Vagina (tissue), 2 donors: ENCODE data around the gene TLK2.

Experiments used
- POLR2A ChIP-seq, 2 donors: fragments of 450-650 bp; IDR thresholded peaks; one replicate each; pipeline ENCODE4 v1.6.1; 2017; ENCODE audit warnings: antibody characterized with exemption in 2 of 2, mild to moderate bottlenecking in 2 of 2, moderate library complexity in 2 of 2
- TF ChIP-seq, protein P1 (sequence below), 3 experiments: fragments of 450-650 bp in 2 of 3; fragments of 200-600 bp in 1 of 3; sonication (generic) in 1 of 3; IDR thresholded peaks; one replicate each; pipeline ENCODE4 v1.5.1; 2017 to 2019; ENCODE audit warnings: antibody characterized with exemption in 3 of 3, mild to moderate bottlenecking in 2 of 3, moderate library complexity in 2 of 3

DNA sequence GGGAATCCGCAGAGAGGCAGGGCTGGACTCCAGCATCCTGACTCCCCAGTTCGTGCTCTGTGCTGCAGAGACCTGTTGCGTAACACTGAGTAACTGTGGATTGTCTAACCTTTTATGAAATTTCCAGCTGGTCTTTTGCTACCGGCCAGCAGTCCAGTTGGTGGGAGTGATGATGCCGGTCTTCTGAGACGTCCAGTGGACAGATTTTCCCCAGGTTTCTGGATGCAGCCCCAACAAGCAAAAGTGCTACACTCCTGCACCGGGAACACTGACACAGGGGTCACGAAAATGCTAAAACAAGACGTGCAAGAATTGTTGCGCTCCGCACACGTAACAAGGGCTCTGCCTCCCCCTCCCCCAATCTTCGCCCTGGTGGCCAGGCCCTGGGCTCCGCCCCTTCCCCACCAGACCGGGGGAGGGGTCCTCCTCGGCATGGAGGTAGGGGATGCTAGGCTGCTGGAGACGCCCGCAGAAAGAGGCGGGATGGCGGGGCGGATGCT lies 148.1 kb downstream of the TLK2 start:
- TF ChIP-seq, protein P1, sequence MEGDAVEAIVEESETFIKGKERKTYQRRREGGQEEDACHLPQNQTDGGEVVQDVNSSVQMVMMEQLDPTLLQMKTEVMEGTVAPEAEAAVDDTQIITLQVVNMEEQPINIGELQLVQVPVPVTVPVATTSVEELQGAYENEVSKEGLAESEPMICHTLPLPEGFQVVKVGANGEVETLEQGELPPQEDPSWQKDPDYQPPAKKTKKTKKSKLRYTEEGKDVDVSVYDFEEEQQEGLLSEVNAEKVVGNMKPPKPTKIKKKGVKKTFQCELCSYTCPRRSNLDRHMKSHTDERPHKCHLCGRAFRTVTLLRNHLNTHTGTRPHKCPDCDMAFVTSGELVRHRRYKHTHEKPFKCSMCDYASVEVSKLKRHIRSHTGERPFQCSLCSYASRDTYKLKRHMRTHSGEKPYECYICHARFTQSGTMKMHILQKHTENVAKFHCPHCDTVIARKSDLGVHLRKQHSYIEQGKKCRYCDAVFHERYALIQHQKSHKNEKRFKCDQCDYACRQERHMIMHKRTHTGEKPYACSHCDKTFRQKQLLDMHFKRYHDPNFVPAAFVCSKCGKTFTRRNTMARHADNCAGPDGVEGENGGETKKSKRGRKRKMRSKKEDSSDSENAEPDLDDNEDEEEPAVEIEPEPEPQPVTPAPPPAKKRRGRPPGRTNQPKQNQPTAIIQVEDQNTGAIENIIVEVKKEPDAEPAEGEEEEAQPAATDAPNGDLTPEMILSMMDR (IDR thresholded peaks at IDR 0.05): no peak
- TF ChIP-seq POLR2A (IDR thresholded peaks at IDR 0.05): no peak
